ENCODE data around the gene FMNL1.

DNA sequence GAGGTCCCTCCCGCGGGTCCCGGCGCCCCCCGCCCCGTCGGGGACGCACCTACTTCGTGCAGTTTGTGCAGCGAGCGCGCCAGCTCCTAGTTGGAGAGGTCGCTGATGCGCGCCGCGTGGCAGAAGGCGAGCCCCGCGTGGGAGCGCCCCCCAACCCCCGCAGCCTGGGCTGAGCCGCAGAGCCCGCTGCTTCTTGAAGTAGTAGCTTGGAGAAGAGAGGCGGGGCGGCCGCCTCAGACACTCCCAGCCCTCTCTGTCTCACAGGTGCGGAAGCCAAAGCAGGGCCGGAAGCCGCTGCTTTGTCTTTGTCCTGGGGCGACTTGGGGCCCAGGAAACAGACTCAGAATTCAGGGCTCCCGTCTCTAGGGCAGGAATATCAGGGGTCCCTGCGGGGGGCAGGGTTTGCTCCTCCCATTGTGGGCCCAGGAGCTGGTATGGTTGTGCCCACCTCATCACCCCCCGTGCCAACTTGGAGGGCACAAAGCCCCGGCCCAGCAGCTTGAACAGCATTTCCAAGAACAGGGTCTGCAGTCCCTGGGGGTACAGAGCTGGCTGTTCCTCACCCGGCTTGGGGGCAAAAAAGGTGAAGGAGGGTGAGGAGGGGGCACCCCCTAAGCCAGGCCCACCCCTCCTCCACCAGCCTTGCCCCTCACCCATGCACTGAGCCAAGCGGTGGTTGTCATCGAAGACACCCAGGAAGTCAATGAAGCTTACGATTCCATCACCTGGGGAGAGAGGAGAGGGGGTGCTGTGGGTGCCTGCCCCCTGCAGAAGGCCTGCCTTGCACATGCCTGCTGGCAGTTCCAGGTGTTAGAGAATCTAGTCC lies 26.7 kb downstream of the FMNL1 start:
- TF ChIP-seq, protein P1, sequence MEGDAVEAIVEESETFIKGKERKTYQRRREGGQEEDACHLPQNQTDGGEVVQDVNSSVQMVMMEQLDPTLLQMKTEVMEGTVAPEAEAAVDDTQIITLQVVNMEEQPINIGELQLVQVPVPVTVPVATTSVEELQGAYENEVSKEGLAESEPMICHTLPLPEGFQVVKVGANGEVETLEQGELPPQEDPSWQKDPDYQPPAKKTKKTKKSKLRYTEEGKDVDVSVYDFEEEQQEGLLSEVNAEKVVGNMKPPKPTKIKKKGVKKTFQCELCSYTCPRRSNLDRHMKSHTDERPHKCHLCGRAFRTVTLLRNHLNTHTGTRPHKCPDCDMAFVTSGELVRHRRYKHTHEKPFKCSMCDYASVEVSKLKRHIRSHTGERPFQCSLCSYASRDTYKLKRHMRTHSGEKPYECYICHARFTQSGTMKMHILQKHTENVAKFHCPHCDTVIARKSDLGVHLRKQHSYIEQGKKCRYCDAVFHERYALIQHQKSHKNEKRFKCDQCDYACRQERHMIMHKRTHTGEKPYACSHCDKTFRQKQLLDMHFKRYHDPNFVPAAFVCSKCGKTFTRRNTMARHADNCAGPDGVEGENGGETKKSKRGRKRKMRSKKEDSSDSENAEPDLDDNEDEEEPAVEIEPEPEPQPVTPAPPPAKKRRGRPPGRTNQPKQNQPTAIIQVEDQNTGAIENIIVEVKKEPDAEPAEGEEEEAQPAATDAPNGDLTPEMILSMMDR (IDR thresholded peaks at IDR 0.05) = no peak
- TF ChIP-seq POLR2A (IDR thresholded peaks at IDR 0.05) = no peak
